Adipose tissue (tissue), 3 donors: ENCODE measurements around the gene MEMO1. TPM values are rescaled to one million over a fixed set of nuclear protein-coding genes. Genes with fewer than 3 reads are reported as not detected.
"Not testable (repeated sequence)": the region's sequence is repeated elsewhere in the genome, so short reads cannot be mapped to it uniquely, and the experiment has no call there.

Experiments
- H3K27ac ChIP-seq: one replicate; pipeline ENCODE4 v1.5.1; 2013; ENCODE audit warnings: low read depth, low read length
- WGBS, 3 donors: extraction: QIAGEN DNeasy Blood & Tissue Kit; methylation state at CpG; one replicate each; pipeline ENCODE4 v1.1.7; 2013; 5-methylcytosine and 5-hydroxymethylcytosine counted together
- polyA plus RNA-seq, 3 donors: library from polyadenylated mRNA; stranded (reverse); fragments of 200-250 nt; gene quantifications; one replicate each; pipeline ENCODE4 v1.2.3, GENCODE V29; 2013
- donor health status: healthy with polysubstance abuse.
- donor health status: Bipolar disorder and iron deficiency.
- donor health status: healthy.

The MEMO1 gene
- polyA plus RNA-seq, 3 donors, result 16.4 to 30.0 (median 29.8) TPM

DNA sequence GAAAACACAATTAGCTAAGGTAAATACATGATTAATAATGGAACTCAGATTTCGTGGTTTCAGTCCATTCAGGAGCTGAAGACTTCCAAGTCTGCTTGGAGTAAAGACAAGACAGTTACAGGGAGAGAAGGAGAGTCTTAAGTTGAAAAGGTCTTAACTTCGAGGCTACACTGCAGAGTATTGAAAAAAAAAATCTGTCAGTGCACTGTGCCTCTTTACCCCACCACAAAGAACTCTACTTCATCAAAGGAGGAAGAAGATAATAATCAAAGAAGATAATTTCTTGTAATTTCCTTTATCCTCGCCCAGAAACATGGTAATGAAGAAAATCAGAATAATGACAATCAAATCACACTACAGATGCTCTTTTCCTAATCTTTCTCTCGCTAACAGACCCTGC, 75.4 kb downstream of the MEMO1 start:
- 82 to 85% (median 83%) methylated on average over 4 of the region's 4 CpGs for WGBS, 3 donors
- H3K27ac ChIP-seq, result no peak overlapping the region

DNA sequence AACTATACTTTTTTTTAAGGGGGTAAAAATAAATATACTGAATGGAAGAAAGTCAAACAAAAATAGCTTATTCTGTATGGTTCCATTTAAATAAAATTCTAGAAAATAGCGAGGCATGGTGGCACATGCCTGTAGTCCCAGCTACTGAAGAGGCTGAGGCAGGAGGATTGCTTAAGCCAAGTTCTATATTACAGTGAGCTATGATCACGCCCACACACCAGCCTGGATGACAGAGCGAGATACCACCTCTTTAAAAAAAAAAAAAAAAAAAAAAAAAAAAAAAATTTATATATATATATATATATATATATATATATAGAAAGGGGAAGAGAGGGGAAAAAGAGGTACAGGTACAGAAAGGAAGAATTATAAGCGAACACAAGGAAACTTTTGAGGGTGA, 77.7 kb downstream of the MEMO1 start:
- H3K27ac ChIP-seq, result no peak overlapping the region
- 95 to 98% (median 97%) methylated on average over 4 of the region's 4 CpGs for WGBS, 3 donors

DNA sequence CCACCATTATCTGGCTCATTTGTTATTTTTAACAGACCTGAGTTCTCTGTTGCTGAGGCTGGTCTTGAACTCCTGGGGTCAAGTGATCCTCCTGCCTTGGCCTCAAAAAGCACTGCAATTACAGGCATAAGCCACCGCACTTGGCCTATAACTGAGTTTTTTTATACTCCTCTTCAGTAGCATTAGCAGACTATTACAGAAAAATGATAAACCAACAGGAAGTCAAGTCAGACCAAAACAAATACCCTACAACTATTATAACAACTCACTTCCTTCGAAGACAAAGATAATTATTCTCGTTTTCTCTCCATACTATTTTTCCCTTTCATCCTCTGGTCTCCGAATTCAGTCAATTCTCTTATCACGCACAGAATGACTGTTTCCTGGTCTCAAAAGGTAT, 78.2 kb downstream of the MEMO1 start:
- H3K27ac ChIP-seq, result no peak overlapping the region
- WGBS, 3 donors, result 91 to 97% (median 95%) methylated on average over 5 of the region's 5 CpGs

DNA sequence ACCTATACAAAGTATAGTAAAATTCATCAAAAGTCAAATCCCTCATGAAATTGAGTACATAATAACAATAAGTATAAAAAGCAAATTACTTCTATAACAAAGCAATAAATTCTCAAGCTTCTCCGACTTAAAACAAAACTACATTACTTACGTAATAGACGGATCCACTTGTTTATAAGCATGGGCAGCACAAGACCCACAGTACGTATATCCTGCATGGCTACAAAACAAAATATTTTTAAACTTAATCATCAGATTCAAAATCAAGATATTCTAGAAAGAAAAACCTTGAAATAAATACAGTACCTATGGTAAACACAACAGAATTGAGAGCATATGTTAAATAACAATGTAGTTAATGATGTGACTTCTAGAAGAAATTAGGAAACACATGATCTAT, 78.9 kb downstream of the MEMO1 start:
- WGBS, 3 donors, result 92 to 95% (median 94%) methylated on average over 4 of the region's 4 CpGs

GRCh38 chr2:31925517-31925916, 85.3 kb downstream of the MEMO1 start:
- 97 to 99% (median 99%) methylated on average over 2 of the region's 2 CpGs for WGBS, 3 donors
- H3K27ac ChIP-seq, result no peak overlapping the region

More for the DNA sequence above, 78.9 kb downstream of the MEMO1 start:
- no peak overlapping the region for H3K27ac ChIP-seq

DNA sequence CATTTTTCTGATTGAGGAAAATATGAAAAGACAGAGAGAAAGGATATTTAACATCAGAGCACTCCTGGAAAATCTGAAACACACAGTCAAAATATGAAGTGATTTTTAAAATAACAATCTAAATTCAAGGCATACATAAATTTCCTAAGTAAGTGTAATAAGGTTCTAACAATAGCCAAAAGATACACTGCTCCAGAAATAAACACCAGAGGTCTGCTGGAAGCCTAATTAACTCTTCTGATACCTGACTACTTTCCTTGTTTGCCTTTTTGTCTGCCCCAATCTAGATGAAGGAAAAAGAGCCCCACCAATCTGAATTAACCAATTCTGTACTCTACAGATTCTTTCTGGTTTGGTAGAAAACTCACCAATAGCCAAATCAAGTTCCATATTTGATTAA, 87.1 kb downstream of the MEMO1 start:
- H3K27ac ChIP-seq, result no peak overlapping the region

- 45 to 97% (median 88%) methylated on average over 9 of the region's 9 CpGs for WGBS, 3 donors
- no peak overlapping the region for H3K27ac ChIP-seq
These were observed 88.0 kb downstream of the MEMO1 start for GRCh38 chr2:31922542-31923408.

DNA sequence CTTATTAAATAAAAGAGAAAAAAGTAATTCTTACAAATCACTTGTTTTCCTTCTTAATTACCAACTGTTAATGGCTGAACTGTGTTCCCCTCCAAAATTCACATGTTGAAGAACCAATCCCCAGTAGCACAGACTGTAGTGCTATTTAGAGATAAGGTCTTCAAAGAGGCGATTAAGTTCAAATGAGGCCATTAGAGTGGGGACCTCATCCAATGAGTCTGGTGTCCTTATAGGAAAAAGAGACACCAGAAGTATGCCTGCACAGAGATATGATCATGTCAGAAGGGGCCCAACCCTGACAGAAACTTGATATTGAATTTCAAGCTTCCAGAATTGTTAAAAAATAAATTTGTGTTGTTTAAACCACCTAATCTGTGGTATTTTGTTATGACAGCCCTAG, 89.8 kb downstream of the MEMO1 start:
- 89 to 97% (median 93%) methylated on average over 1 of the region's 1 CpG for WGBS, 3 donors
- H3K27ac ChIP-seq, result no peak overlapping the region

DNA sequence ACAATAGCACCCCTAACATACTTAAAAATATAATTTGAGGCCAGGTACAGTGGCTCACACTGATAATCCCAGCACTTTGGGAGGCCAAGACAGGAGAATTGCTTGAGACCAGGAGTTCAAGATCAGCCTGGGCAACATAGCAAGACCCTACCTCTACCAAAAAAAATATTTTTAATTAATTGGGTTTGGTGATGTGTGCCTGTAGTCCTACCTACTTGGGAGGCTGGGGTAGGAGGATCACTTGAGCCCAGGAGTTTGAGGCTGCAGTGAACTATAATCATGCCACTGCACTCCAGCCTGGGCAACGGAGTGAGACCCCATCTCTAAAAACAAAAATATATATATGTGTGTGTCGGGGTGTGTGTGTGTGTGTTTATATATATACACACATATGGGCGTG, 91.3 kb downstream of the MEMO1 start:
- H3K27ac ChIP-seq, result no peak overlapping the region
- WGBS, 3 donors, result 96 to 99% (median 97%) methylated on average over 3 of the region's 3 CpGs

DNA sequence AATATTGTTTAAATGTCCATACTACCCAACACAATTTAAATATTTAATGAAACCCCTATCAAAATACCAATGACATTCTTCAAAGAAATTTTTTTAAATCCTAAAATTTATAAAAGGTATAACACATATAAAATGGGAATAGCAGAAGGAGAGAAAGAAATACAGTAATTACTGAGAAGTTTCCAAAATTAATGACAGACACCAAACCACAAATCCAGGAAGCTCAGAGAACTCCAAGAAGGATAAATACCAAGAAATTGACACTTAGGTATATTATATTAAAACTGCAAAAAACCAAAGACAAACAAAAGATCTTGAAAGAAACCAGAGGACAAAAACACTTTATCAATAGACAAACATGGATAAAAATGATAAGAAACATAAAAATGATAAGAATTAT, 101.1 kb downstream of the MEMO1 start:
- no peak overlapping the region for H3K27ac ChIP-seq

DNA sequence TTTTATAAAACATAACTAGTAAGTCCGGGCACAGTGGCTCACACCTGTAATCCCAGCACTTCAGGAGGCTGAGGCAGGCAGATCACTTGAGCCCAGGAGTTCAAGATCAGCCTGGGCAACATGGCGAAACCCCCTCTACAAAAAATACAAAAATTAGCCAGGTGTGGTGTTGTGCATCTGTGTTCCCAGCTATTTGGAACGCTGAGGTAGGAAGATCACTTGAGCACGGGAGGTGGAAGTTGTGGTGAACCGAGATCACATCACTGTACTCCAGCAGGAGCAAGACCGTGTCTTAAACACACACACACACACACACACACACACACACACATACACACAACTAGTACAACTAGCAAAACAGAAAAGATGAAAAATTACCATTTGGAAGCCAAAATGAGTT, 103.3 kb downstream of the MEMO1 start:
- WGBS, 3 donors, result 90 to 99% (median 94%) methylated on average over 6 of the region's 6 CpGs
- not testable (repeated sequence) for H3K27ac ChIP-seq

DNA sequence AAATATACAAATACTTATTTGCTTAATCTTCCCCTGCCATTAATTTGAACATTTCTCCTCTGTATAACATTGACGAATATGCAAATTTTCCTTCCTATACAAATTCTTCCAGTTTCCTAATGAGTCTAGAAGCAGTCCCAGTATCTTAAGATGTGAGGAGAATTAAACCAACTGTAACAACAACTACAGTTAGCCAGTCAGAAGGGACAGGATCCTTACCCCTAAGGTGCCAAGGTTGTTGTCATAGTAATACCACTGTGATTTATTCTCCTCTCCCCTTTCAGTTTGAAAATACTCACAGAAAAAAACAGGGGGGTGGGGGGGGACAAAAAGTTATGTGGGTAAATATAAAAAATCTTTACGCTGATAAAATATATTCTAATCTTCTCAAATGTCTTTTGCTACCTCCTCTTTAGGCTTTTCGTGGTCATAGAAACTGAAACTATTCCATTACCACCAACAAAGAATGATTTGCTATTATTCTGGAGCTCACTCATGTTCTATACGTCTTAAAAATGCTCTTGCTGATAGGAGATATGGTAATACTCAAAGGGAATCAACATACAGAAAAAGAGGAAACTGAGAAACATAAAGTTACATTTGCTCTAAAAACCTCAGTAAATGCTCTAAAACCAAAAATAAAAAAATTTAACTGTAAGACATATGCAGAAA, 107.6 kb downstream of the MEMO1 start:
- WGBS, 3 donors, result 76 to 80% (median 79%) methylated on average over 4 of the region's 4 CpGs
- H3K27ac ChIP-seq, result no peak overlapping the region

- whole genome bisulfite sequencing, 3 donors, result 89 to 97% (median 96%) methylated on average over 2 of the region's 2 CpGs
- no peak overlapping the region for H3K27ac ChIP-seq
These were observed 108.9 kb downstream of the MEMO1 start for GRCh38 chr2:31901900-31902299.

GRCh38 chr2:31900156-31900555, 110.7 kb downstream of the MEMO1 start:
- 98 to 100% (median 100%) methylated on average over 2 of the region's 2 CpGs for WGBS, 3 donors
- H3K27ac ChIP-seq, result not testable (repeated sequence)

DNA sequence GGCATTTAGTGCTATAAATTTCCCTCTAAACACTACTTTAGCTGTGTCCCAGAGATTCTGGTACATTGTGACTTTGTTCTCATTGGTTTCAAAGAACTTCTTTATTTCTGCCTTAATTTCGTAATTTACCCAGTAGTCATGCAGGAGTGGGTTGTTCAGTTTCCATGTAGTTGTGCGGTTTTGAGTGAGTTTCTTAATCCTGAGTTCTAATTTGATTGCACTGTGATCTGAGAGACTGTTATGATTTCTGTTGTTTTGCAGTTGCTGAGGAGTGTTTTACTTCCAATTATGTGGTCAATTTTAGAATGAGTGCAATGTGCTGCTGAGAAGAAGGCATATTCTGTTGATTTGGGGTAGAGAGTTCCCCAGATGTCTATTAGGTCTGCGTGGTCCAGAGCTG, 112.5 kb downstream of the MEMO1 start:
- 88 to 99% (median 92%) methylated on average over 3 of the region's 3 CpGs for WGBS, 3 donors
- H3K27ac ChIP-seq, result not testable (repeated sequence)

DNA sequence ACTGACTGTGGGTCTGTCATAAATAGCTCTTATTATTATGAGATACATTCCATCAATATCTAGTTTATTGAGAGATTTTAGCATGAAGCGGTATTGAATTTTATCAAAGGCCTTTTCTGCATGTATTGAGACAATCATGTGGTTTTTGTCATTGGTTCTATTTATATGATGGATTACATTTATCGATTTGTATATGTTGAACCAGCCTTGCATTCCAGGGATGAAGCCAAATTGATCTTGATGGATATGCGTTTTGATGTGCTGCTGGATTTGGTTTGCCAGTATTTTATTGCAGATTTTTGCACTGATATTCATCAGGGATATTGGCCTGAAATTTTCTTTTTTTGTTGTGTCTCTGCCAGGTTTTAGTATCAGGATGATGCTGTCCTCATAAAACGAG, 113.5 kb downstream of the MEMO1 start:
- WGBS, 3 donors, result 98 to 100% (median 99%) methylated on average over 4 of the region's 4 CpGs

DNA sequence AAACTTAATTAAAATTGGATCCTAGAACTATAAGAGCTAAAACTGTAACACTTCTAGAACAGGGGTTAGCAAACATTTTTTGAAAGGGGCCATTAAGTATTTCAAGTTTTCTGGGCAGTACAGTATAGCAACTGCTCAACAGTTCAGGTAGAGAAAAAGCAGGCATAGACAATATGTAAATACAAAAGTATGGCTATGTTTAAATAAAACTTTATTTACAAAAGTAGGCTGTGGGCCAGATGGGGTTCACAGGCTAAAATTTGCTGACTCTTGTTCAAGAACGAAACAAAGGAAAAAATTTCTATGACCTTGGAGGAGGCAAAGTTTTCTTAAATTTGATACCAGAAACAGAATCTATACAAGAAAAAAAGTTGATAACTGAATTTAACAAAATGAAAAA, 114.5 kb downstream of the MEMO1 start:
- WGBS, 3 donors, result 91 to 99% (median 94%) methylated on average over 1 of the region's 1 CpG
- H3K27ac ChIP-seq, result no peak overlapping the region

More for the DNA sequence above, 113.5 kb downstream of the MEMO1 start:
- H3K27ac ChIP-seq, result not testable (repeated sequence)

DNA sequence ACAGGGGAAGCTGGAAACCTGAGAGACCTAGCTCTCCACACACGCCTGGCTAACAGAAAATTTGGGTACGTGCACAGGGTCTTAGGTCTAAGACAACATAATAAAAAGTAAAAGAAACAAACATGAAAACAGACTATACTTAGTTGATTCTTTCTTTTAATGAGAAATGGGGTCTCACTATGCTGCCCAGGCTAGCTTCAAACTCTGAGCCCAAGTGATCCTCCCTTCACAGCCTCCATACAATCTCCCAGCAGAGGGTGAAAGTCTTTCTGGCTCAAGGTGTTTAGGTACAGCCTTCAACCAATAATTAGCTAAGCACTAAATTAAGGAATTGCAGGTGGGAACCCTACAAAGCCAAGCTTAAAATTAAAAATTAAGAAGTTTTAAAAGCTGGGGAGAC, 116.2 kb downstream of the MEMO1 start:
- H3K27ac ChIP-seq, result no peak overlapping the region
- WGBS, 3 donors, result 87 to 98% (median 93%) methylated on average over 2 of the region's 2 CpGs

DNA sequence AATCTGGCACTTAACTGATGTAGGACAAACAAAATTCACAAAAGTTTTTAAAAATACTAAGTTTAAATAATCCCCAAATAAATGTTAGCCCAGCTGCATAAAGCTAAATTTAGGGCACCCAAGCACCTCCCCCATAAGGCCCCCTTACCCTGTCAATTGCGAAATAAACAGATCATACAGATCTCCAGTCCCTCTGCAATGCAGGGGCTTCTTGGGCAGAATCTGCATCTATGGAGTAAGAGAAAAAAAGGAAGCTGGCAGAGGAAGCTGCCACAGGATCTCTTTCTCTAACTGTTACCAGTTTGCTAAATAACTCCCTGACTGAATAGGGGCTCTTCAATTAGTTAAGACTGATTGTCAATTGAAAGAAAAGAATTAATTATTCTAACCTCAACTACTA, 117.7 kb downstream of the MEMO1 start:
- no peak overlapping the region for H3K27ac ChIP-seq
- WGBS, 3 donors, result 33 to 100% (median 77%) methylated on average over 1 of the region's 1 CpG

GRCh38 chr2:31889044-31889443, 121.8 kb downstream of the MEMO1 start:
- H3K27ac ChIP-seq, result no peak overlapping the region
